Measurements from ENCODE around the gene AIFM2.

DNA sequence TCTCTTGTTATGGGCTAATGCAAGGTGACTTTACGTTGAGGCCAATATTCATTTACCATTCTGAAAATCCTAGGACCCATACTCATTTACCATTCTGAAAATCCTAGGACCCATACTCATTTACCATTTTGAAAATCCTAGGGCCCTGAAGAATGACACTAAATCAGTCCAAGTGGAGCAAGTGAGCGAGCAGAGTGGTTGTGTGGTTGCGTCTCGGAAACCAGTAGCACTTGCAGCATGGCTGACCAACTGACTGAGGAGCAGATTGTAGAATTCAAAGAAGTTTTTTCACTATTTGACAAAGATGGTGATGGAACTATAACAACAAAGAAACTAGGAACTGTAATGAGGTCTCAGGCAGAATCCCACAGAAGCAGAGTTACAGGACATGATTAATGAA, 30.8 kb upstream of the AIFM2 start:
- no peak for TF ChIP-seq POLR2A (IDR thresholded peaks at IDR 0.05)
- TF ChIP-seq, protein P1, sequence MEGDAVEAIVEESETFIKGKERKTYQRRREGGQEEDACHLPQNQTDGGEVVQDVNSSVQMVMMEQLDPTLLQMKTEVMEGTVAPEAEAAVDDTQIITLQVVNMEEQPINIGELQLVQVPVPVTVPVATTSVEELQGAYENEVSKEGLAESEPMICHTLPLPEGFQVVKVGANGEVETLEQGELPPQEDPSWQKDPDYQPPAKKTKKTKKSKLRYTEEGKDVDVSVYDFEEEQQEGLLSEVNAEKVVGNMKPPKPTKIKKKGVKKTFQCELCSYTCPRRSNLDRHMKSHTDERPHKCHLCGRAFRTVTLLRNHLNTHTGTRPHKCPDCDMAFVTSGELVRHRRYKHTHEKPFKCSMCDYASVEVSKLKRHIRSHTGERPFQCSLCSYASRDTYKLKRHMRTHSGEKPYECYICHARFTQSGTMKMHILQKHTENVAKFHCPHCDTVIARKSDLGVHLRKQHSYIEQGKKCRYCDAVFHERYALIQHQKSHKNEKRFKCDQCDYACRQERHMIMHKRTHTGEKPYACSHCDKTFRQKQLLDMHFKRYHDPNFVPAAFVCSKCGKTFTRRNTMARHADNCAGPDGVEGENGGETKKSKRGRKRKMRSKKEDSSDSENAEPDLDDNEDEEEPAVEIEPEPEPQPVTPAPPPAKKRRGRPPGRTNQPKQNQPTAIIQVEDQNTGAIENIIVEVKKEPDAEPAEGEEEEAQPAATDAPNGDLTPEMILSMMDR (IDR thresholded peaks at IDR 0.05) = no peak
